Neural cell (in vitro differentiated cells): Measurements from ENCODE around the gene ACIN1. TPM values are rescaled to one million over a fixed set of nuclear protein-coding genes. Genes with fewer than 3 reads are reported as not detected.

ENCODE experiments used
- H2AFZ ChIP-seq: fragments of 200-600, 300-800 bp; sonication (generic), shearing (Covaris generic); 2 replicates; pipeline ENCODE4 v1.6.0; 2014; ENCODE audit warnings: low read depth, mild to moderate bottlenecking, antibody characterized with exemption, low read length, moderate library complexity
- H3F3A ChIP-seq: fragments of 200-600 bp; shearing (Covaris generic); 2 replicates; pipeline ENCODE4 v1.6.1; 2016; ENCODE audit warnings: mild to moderate bottlenecking, moderate library complexity, mixed read lengths, antibody characterized with exemption, low read length; ENCODE audit not compliant: insufficient read depth, poor library complexity, severe bottlenecking
- H3K27ac ChIP-seq: fragments of 200-600, 300-800 bp; sonication (generic), shearing (Covaris generic); 2 replicates; pipeline ENCODE4 v1.5.1; 2014; ENCODE audit warnings: mild to moderate bottlenecking, low read length, moderate library complexity
- H3K27me3 ChIP-seq: fragments of 300-800, 200-600 bp; sonication (generic), shearing (Covaris generic); 2 replicates; pipeline ENCODE4 v1.6.0; 2014; ENCODE audit warnings: mild to moderate bottlenecking, low read depth, low read length, moderate library complexity; ENCODE audit not compliant: insufficient read depth
- H3K36me3 ChIP-seq: fragments of 300-800, 200-600 bp; sonication (generic), shearing (Covaris generic); 2 replicates; pipeline ENCODE4 v1.5.1; 2014; ENCODE audit warnings: mild to moderate bottlenecking, antibody characterized with exemption, low read length, moderate library complexity; ENCODE audit not compliant: insufficient read depth
- H3K4me2 ChIP-seq: fragments of 300-800, 200-600 bp; sonication (generic), shearing (Covaris generic); 2 replicates; pipeline ENCODE4 v1.6.0; 2014; ENCODE audit warnings: mild to moderate bottlenecking, low read length
- H3K4me3 ChIP-seq: fragments of 300-800, 200-600 bp; sonication (generic), shearing (Covaris generic); 2 replicates; pipeline ENCODE4 v1.5.1; 2014; ENCODE audit warnings: mild to moderate bottlenecking, low read length, moderate library complexity
- H3K79me2 ChIP-seq: fragments of 200-600 bp; shearing (Covaris generic); replicated peaks from 2 replicates; pipeline ENCODE4 v1.6.0; 2014; ENCODE audit warnings: mild to moderate bottlenecking, low read length, moderate library complexity; ENCODE audit not compliant: insufficient read depth
- H3K9ac ChIP-seq: fragments of 300-800, 200-600 bp; sonication (generic), shearing (Covaris generic); 2 replicates; pipeline ENCODE4 v1.6.1; 2016; ENCODE audit warnings: mild to moderate bottlenecking, low read length, mixed read lengths
- H3K9me2 ChIP-seq: fragments of 200-600 bp; shearing (Covaris generic); 2 replicates; pipeline ENCODE4 v1.6.1; 2016; ENCODE audit warnings: mild to moderate bottlenecking, low read length, mixed read lengths; ENCODE audit not compliant: insufficient read depth
- H3K9me3 ChIP-seq: fragments of 200-600, 300-800 bp; sonication (generic), shearing (Covaris generic); 2 replicates; pipeline ENCODE4 v1.6.1; 2016; ENCODE audit warnings: mild to moderate bottlenecking, mixed run types, low read length, moderate library complexity, mixed read lengths
- H4K20me1 ChIP-seq: fragments of 200-600 bp; shearing (Covaris generic); 2 replicates; pipeline ENCODE4 v1.6.1; 2016; ENCODE audit warnings: mild to moderate bottlenecking, mixed run types; ENCODE audit not compliant: insufficient read depth
- CTCF ChIP-seq: fragments of 450-650 bp; IDR thresholded peaks from 2 replicates; pipeline ENCODE4 v1.5.1; 2014; ENCODE audit warnings: antibody characterized with exemption, mild to moderate bottlenecking, moderate library complexity; ENCODE audit not compliant: poor library complexity, severe bottlenecking
- EP300 ChIP-seq: fragments of 450-650 bp; conservative IDR thresholded peaks from 2 replicates; pipeline ENCODE4 v1.6.1; 2014; ENCODE audit warnings: antibody characterized with exemption, mild to moderate bottlenecking, moderate library complexity; ENCODE audit not compliant: poor library complexity, severe bottlenecking
- EZH2 ChIP-seq: fragments of 200-600, 300-800 bp; shearing (Covaris generic), sonication (generic); IDR thresholded peaks from 2 replicates; pipeline ENCODE4 v1.6.1; 2014; ENCODE audit warnings: antibody characterized with exemption, low read length, borderline replicate concordance, mild to moderate bottlenecking; ENCODE audit not compliant: insufficient read depth, poor library complexity, severe bottlenecking
- MXI1 ChIP-seq: fragments of 450-650 bp; conservative IDR thresholded peaks from 2 replicates; pipeline ENCODE4 v1.6.1; 2014; ENCODE audit warnings: antibody characterized with exemption, mild to moderate bottlenecking; ENCODE audit not compliant: poor library complexity, severe bottlenecking
- POLR2AphosphoS5 ChIP-seq: IDR thresholded peaks from 2 replicates; pipeline ENCODE4 v1.6.1; 2012
- RAD21 ChIP-seq: fragments of 450-650 bp; conservative IDR thresholded peaks from 2 replicates; pipeline ENCODE4 v1.6.1; 2014; ENCODE audit warnings: antibody characterized with exemption, mild to moderate bottlenecking, moderate library complexity
- SMC3 ChIP-seq: fragments of 450-650 bp; conservative IDR thresholded peaks from 2 replicates; pipeline ENCODE4 v1.6.1; 2014; ENCODE audit warnings: antibody characterized with exemption, mild to moderate bottlenecking, moderate library complexity; ENCODE audit not compliant: poor library complexity
- TAF1 ChIP-seq: IDR thresholded peaks from 2 replicates; pipeline ENCODE4 v1.6.1; 2012; ENCODE audit warnings: low read depth
- polyA plus RNA-seq: library from polyadenylated mRNA; depleted of rRNA; stranded (reverse); fragments of >200 nt; gene quantifications from 2 replicates; pipeline ENCODE4 v1.2.3, GENCODE V29; 2014
- TF ChIP-seq, protein P1 (sequence below): IDR thresholded peaks from 2 replicates; pipeline ENCODE4 v1.6.1; 2012; ENCODE audit warnings: borderline replicate concordance

The ACIN1 gene
- polyA plus RNA-seq, 1 donor from 2014 or later: 143 TPM

GRCh38 chr14:23078692-23079116 lies 16.2 kb downstream of the ACIN1 start:
- no peaks in the 10 kb centered on the region for H4K20me1 ChIP-seq
- TF ChIP-seq EZH2: no peak
- TF ChIP-seq, protein P1, sequence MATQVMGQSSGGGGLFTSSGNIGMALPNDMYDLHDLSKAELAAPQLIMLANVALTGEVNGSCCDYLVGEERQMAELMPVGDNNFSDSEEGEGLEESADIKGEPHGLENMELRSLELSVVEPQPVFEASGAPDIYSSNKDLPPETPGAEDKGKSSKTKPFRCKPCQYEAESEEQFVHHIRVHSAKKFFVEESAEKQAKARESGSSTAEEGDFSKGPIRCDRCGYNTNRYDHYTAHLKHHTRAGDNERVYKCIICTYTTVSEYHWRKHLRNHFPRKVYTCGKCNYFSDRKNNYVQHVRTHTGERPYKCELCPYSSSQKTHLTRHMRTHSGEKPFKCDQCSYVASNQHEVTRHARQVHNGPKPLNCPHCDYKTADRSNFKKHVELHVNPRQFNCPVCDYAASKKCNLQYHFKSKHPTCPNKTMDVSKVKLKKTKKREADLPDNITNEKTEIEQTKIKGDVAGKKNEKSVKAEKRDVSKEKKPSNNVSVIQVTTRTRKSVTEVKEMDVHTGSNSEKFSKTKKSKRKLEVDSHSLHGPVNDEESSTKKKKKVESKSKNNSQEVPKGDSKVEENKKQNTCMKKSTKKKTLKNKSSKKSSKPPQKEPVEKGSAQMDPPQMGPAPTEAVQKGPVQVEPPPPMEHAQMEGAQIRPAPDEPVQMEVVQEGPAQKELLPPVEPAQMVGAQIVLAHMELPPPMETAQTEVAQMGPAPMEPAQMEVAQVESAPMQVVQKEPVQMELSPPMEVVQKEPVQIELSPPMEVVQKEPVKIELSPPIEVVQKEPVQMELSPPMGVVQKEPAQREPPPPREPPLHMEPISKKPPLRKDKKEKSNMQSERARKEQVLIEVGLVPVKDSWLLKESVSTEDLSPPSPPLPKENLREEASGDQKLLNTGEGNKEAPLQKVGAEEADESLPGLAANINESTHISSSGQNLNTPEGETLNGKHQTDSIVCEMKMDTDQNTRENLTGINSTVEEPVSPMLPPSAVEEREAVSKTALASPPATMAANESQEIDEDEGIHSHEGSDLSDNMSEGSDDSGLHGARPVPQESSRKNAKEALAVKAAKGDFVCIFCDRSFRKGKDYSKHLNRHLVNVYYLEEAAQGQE: no peak
- no peak for TF ChIP-seq RAD21
- no peak overlapping the region for H3K9ac ChIP-seq
- no peaks in the 10 kb centered on the region for H3F3A ChIP-seq
- no peak overlapping the region for H3K27ac ChIP-seq
- H3K4me3 ChIP-seq: no peak overlapping the region
- H3K36me3 ChIP-seq: peaks cover 19% of the 10 kb centered on the region
- no peaks in the 10 kb centered on the region for H3K9me3 ChIP-seq
- no peaks in the 10 kb centered on the region for H3K27me3 ChIP-seq
- no peak overlapping the region for H2AFZ ChIP-seq
- no peak overlapping the region for H3K4me2 ChIP-seq
- H3K9me2 ChIP-seq: no peaks in the 10 kb centered on the region
- H3K79me2 ChIP-seq: no peaks in the 10 kb centered on the region

GRCh38 chr14:23077962-23078361 lies 17.0 kb downstream of the ACIN1 start:
- no peak overlapping the region for H3K4me2 ChIP-seq

More at GRCh38 chr14:23077962-23078361, 17.0 kb downstream of the ACIN1 start:
- Histone ChIP-seq H3K27ac (no peak overlapping the region), H3F3A (no peaks in the 10 kb centered on the region), H3K9me3 (no peaks in the 10 kb centered on the region), H2AFZ (no peak overlapping the region), H3K4me3 (no peak overlapping the region), H3K36me3 (peaks cover 19% of the 10 kb centered on the region), H3K79me2 (no peaks in the 10 kb centered on the region), H3K27me3 (no peaks in the 10 kb centered on the region), H4K20me1 (no peaks in the 10 kb centered on the region), H3K9ac (no peak overlapping the region), H3K9me2 (no peaks in the 10 kb centered on the region)
- TF ChIP-seq TAF1 (no peak), MXI1 (no peak), POLR2AphosphoS5 (no peak), EP300 (no peak), SMC3 (no peak), RAD21 (no peak), CTCF (no peak), EZH2 (no peak)
- TF ChIP-seq, protein P1: no peak
